Hepatocyte (in vitro differentiated cells): ENCODE results near the gene SGPP1. TPM values are rescaled to one million over a fixed set of nuclear protein-coding genes. Genes with fewer than 3 reads are reported as not detected.

Source experiments
- DNase-seq: peaks from one replicate; pipeline ENCODE4 v3.0.0-alpha.2; 2016; ENCODE audit warnings: low spot score
- H2AFZ ChIP-seq: fragments of 200-600 bp; sonication (generic); 2 replicates; pipeline ENCODE4 v1.6.0; 2016; ENCODE audit warnings: antibody characterized with exemption, mild to moderate bottlenecking
- H3K27ac ChIP-seq: fragments of 200-600 bp; sonication (generic); 2 replicates; pipeline ENCODE4 v1.5.1; 2016; ENCODE audit warnings: mild to moderate bottlenecking
- H3K27me3 ChIP-seq: fragments of 200-600 bp; sonication (generic); 2 replicates; pipeline ENCODE4 v1.6.1; 2016
- H3K36me3 ChIP-seq: fragments of 200-600 bp; sonication (generic); replicated peaks from 2 replicates; pipeline ENCODE4 v1.5.1; 2016; ENCODE audit warnings: low read depth; ENCODE audit not compliant: insufficient read depth
- H3K4me1 ChIP-seq: fragments of 200-600 bp; sonication (generic); 2 replicates; pipeline ENCODE4 v1.5.1; 2016; ENCODE audit warnings: mild to moderate bottlenecking, moderate library complexity; ENCODE audit not compliant: insufficient read depth
- H3K4me2 ChIP-seq: fragments of 200-600 bp; sonication (generic); 2 replicates; pipeline ENCODE4 v1.6.0; 2016
- H3K4me3 ChIP-seq: fragments of 200-600 bp; sonication (generic); 2 replicates; pipeline ENCODE4 v1.5.1; 2016; ENCODE audit warnings: mild to moderate bottlenecking
- H3K79me2 ChIP-seq: fragments of 200-600 bp; sonication (generic); 2 replicates; pipeline ENCODE4 v1.6.0; 2017; ENCODE audit warnings: mild to moderate bottlenecking
- H3K9me2 ChIP-seq: fragments of 200-600 bp; sonication (generic); replicated peaks from 2 replicates; pipeline ENCODE4 v1.6.0; 2017; ENCODE audit warnings: mild to moderate bottlenecking; ENCODE audit not compliant: insufficient read depth
- H3K9me3 ChIP-seq: fragments of 200-600 bp; sonication (generic); 2 replicates; pipeline ENCODE4 v1.5.1; 2016; ENCODE audit warnings: low read depth, mild to moderate bottlenecking
- H4K20me1 ChIP-seq: fragments of 200-600 bp; sonication (generic); 2 replicates; pipeline ENCODE4 v1.6.0; 2016; ENCODE audit warnings: mild to moderate bottlenecking; ENCODE audit not compliant: insufficient read depth, poor library complexity, severe bottlenecking
- EZH2 ChIP-seq: fragments of 200-600 bp; sonication (generic); IDR thresholded peaks from 2 replicates; pipeline ENCODE4 v1.6.1; 2016; ENCODE audit warnings: antibody characterized with exemption, mild to moderate bottlenecking, borderline replicate concordance
- EZH2phosphoT487 ChIP-seq: fragments of 200-600 bp; sonication (generic); IDR thresholded peaks from one replicate; pipeline ENCODE4 v1.6.1; 2018; ENCODE audit warnings: antibody characterized with exemption, mild to moderate bottlenecking, low read depth, moderate library complexity; ENCODE audit not compliant: unreplicated experiment, severe bottlenecking
- WGBS: methylation state at CpG from one replicate; pipeline ENCODE4 v1.1.6; 2016; ENCODE audit warnings: low lambda C conversion rate; ENCODE audit errors: missing lambda C conversion rate; 5-methylcytosine and 5-hydroxymethylcytosine counted together
- polyA plus RNA-seq: library from polyadenylated mRNA; unstranded; fragments of >200 nt; fragmentation: Nextera tagmentation; extraction: Ambion mirVana; gene quantifications from 2 replicates; pipeline ENCODE4 v1.2.1, GENCODE V29; 2016
- total RNA-seq: library from RNA; depleted of rRNA; stranded (reverse); fragments of >200 nt; gene quantifications from 2 replicates; pipeline ENCODE4 v1.2.3, GENCODE V29; 2014
- TF ChIP-seq, protein P1 (sequence below): fragments of 200-600 bp; sonication (generic); IDR thresholded peaks from 2 replicates; pipeline ENCODE4 v1.5.1; 2016; ENCODE audit warnings: antibody characterized with exemption, mild to moderate bottlenecking; ENCODE audit not compliant: poor library complexity

SGPP1 gene
- total and polyA plus RNA-seq, 2 experiments from 2014 or later = 17.8 to 23.9 TPM

DNA sequence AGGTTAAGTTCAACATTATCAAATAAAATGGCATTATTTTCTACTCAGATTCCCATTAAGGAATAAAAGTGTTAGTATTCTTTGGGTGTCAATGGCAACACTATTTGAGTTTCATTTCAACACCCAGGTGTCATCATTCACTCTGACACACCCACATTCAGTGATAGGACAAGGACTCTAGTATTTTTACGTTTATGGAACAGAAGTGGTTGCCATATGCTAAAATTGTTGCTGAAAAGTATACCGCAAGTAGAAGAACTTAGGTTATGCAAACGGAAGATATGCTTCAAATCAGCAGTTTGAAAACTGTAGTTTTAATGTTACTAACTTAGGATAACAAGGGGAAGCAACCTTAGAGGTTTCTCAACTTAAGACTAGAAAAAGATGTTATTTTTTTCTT lies 20.0 kb upstream of the SGPP1 start:
- Histone ChIP-seq H3K36me3 (no peaks in the 10 kb centered on the region), H3K79me2 (no peaks in the 10 kb centered on the region), H3K4me2 (no peak overlapping the region), H4K20me1 (no peaks in the 10 kb centered on the region), H3K27me3 (no peaks in the 10 kb centered on the region), H3K4me1 (no peaks in the 10 kb centered on the region), H3K9me3 (no peaks in the 10 kb centered on the region), H3K4me3 (no peak overlapping the region), H2AFZ (no peak overlapping the region), H3K9me2 (no peaks in the 10 kb centered on the region), H3K27ac (no peak overlapping the region)
- TF ChIP-seq EZH2phosphoT487 = no peak
- TF ChIP-seq, protein P1, sequence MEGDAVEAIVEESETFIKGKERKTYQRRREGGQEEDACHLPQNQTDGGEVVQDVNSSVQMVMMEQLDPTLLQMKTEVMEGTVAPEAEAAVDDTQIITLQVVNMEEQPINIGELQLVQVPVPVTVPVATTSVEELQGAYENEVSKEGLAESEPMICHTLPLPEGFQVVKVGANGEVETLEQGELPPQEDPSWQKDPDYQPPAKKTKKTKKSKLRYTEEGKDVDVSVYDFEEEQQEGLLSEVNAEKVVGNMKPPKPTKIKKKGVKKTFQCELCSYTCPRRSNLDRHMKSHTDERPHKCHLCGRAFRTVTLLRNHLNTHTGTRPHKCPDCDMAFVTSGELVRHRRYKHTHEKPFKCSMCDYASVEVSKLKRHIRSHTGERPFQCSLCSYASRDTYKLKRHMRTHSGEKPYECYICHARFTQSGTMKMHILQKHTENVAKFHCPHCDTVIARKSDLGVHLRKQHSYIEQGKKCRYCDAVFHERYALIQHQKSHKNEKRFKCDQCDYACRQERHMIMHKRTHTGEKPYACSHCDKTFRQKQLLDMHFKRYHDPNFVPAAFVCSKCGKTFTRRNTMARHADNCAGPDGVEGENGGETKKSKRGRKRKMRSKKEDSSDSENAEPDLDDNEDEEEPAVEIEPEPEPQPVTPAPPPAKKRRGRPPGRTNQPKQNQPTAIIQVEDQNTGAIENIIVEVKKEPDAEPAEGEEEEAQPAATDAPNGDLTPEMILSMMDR = no peak
- TF ChIP-seq EZH2 = no peak
- no peak for DNase-seq
- WGBS = 80% methylated on average over 3 of the region's 3 CpGs

DNA sequence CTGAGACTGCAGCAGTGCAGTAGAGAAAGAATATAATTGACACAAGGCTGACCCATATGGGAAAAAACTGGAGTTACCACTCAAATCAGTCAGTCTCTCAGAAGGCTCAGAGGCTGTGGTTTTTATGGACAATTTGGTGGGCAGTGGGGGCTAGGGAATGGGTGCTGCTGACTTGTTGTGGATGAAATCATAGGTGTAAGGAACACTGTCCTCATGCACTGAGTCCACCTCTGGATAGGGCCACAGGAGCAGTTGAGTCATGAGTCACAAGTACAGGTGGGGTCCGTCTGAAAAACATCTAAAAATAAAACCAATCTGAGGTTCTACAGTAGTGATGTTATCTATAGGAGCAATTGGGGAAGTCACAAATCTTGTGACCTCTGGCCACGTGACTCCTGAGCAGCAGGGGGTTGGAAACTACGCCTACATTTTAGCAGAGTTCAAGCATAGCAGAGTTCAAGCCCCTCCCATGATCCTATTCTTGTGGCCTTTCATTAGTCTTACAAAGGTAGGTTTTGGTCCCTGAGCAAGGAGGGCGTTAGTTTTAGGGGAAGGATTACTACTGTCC lies 18.1 kb upstream of the SGPP1 start:
- 52% methylated on average over 4 of the region's 4 CpGs for WGBS
- no peaks in the 10 kb centered on the region for H3K79me2 ChIP-seq
- H2AFZ ChIP-seq = no peak overlapping the region
- no peaks in the 10 kb centered on the region for H3K9me3 ChIP-seq
- no peak for DNase-seq
- no peak overlapping the region for H3K27ac ChIP-seq
- H4K20me1 ChIP-seq = no peaks in the 10 kb centered on the region
- H3K4me1 ChIP-seq = no peaks in the 10 kb centered on the region
- H3K9me2 ChIP-seq = no peaks in the 10 kb centered on the region
- no peak overlapping the region for H3K4me2 ChIP-seq
- TF ChIP-seq, protein P1 = no peak
- TF ChIP-seq EZH2phosphoT487 (no peak), EZH2 (no peak)
- no peaks in the 10 kb centered on the region for H3K27me3 ChIP-seq
- H3K4me3 ChIP-seq = no peak overlapping the region
- no peaks in the 10 kb centered on the region for H3K36me3 ChIP-seq

DNA sequence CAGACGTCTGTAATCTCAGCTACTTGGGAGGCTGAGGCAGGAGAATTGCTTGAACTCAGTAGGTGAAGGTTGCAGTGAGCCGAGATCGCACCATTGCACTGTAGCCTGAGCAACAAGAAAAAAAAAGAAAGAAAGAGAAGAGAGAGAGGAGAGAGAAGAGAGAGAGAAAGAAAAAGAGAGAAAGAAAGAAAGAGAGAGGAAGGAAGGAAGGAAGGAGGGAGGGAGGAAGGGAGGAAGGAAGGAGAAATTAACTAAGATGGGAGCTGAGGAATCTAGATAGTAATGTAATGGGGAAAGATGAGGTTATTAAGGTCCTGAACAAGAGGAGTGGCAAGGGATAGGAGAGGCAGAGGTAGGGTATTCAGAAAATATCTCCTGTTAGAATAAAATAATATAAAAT lies 17.4 kb upstream of the SGPP1 start:
- Histone ChIP-seq H3K36me3 (no peaks in the 10 kb centered on the region), H3K4me1 (no peaks in the 10 kb centered on the region), H3K27ac (no peak overlapping the region), H3K4me2 (no peak overlapping the region), H3K79me2 (no peaks in the 10 kb centered on the region), H3K9me2 (no peaks in the 10 kb centered on the region), H3K27me3 (no peaks in the 10 kb centered on the region), H4K20me1 (no peaks in the 10 kb centered on the region), H2AFZ (no peak overlapping the region), H3K9me3 (no peaks in the 10 kb centered on the region), H3K4me3 (no peak overlapping the region)
- DNase-seq = no peak
- WGBS = 85% methylated on average over 3 of the region's 3 CpGs
- TF ChIP-seq EZH2 (no peak), EZH2phosphoT487 (no peak)
- TF ChIP-seq, protein P1 = no peak
